HG02970 (cell line): Measurements from ENCODE around the gene PRMT1.

Source experiments
- ATAC-seq: cut with Tn5 transposase; IDR thresholded peaks from one replicate; pipeline ENCODE4 v1.9.1; 2021; ENCODE audit warnings: mild to moderate bottlenecking, moderate library complexity, moderate number of reproducible peaks; ENCODE audit not compliant: unreplicated experiment, low FRiP score

PRMT1 gene

GRCh38 chr19:49666120-49666444 lies 11.0 kb upstream of the PRMT1 start:
- no peak for ATAC-seq

GRCh38 chr19:49667473-49667872 lies 9.6 kb upstream of the PRMT1 start:
- no peak for ATAC-seq

GRCh38 chr19:49669516-49669915 lies 7.6 kb upstream of the PRMT1 start:
- ATAC-seq: no peak

GRCh38 chr19:49672131-49672919 lies 4.7 kb upstream of the PRMT1 start:
- ATAC-seq: no peak

- peak; percentile 21 for ATAC-seq
Measured at GRCh38 chr19:49676136-49676783, 811 bp upstream of the PRMT1 start.

GRCh38 chr19:49676784-49677230 lies 264 bp upstream of the PRMT1 start:
- ATAC-seq: peak; percentile 67

GRCh38 chr19:49677901-49678674 lies 1.0 kb downstream of the PRMT1 start:
- ATAC-seq: no peak

GRCh38 chr19:49678985-49679770 lies 2.1 kb downstream of the PRMT1 start:
- no peak for ATAC-seq

GRCh38 chr19:49679771-49680413 lies 2.8 kb downstream of the PRMT1 start:
- ATAC-seq: no peak

- no peak for ATAC-seq
Measured at GRCh38 chr19:49680421-49681351, 3.6 kb downstream of the PRMT1 start.

- no peak for ATAC-seq
Measured at GRCh38 chr19:49681830-49682229, 4.8 kb downstream of the PRMT1 start.

- no peak for ATAC-seq
Measured at GRCh38 chr19:49682274-49682673, 5.2 kb downstream of the PRMT1 start.

- ATAC-seq: no peak
Measured at GRCh38 chr19:49683814-49684250, 6.8 kb downstream of the PRMT1 start.

GRCh38 chr19:49684251-49684982 lies 7.3 kb downstream of the PRMT1 start:
- no peak for ATAC-seq

GRCh38 chr19:49684983-49685553 lies 8.0 kb downstream of the PRMT1 start:
- no peak for ATAC-seq

GRCh38 chr19:49685845-49686332 lies 8.8 kb downstream of the PRMT1 start:
- ATAC-seq: no peak

GRCh38 chr19:49686503-49687088 lies 9.5 kb downstream of the PRMT1 start:
- no peak for ATAC-seq
